ENCODE results near the gene TMPRSS11E.
"Not testable (repeated sequence)": the region's sequence is repeated elsewhere in the genome, so short reads cannot be mapped to it uniquely, and the experiment has no call there.

TMPRSS11E gene

GRCh38 chr4:68447201-68447600, at the start of gene TMPRSS11E:
TMPRSS11E (plus strand) TSS chr4:68447463; CDS start chr4:68447513, 50 bp downstream.
- DNase-seq (ENCODE audit: low read depth): no peak

- DNase-seq (ENCODE audit: low read depth): no peak
Measured at GRCh38 chr4:68399306-68399705, 48.0 kb upstream of the TMPRSS11E start.

- DNase-seq (ENCODE audit: low read depth): peak; percentile 3
Measured at GRCh38 chr4:68401231-68401630, 46.0 kb upstream of the TMPRSS11E start.

- DNase-seq (ENCODE audit: low read depth): no peak
Measured at GRCh38 chr4:68404153-68404552, 43.1 kb upstream of the TMPRSS11E start.

- not testable (repeated sequence) for DNase-seq (ENCODE audit: low read depth)
Measured at GRCh38 chr4:68405718-68406478, 41.4 kb upstream of the TMPRSS11E start.

GRCh38 chr4:68406479-68406859, 40.8 kb upstream of the TMPRSS11E start:
- no peak for DNase-seq (ENCODE audit: low read depth)

- not testable (repeated sequence) for DNase-seq (ENCODE audit: low read depth)
Measured at GRCh38 chr4:68407015-68407867, 40.0 kb upstream of the TMPRSS11E start.

GRCh38 chr4:68407868-68408190, 39.4 kb upstream of the TMPRSS11E start:
- no peak for DNase-seq (ENCODE audit: low read depth)

- no peak for DNase-seq (ENCODE audit: low read depth)
Measured at GRCh38 chr4:68410149-68410548, 37.1 kb upstream of the TMPRSS11E start.

- DNase-seq (ENCODE audit: low read depth): no peak
Measured at GRCh38 chr4:68410643-68411042, 36.6 kb upstream of the TMPRSS11E start.

GRCh38 chr4:68412031-68412430, 35.2 kb upstream of the TMPRSS11E start:
- not testable (repeated sequence) for DNase-seq (ENCODE audit: low read depth)

- no peak for DNase-seq (ENCODE audit: low read depth)
Measured at GRCh38 chr4:68416591-68416990, 30.7 kb upstream of the TMPRSS11E start.

GRCh38 chr4:68426516-68426915, 20.7 kb upstream of the TMPRSS11E start:
- DNase-seq (ENCODE audit: low read depth): no peak

- DNase-seq (ENCODE audit: low read depth): no peak
Measured at GRCh38 chr4:68430337-68430736, 16.9 kb upstream of the TMPRSS11E start.

- no peak for DNase-seq (ENCODE audit: low read depth)
Measured at GRCh38 chr4:68432320-68432719, 14.9 kb upstream of the TMPRSS11E start.

GRCh38 chr4:68433582-68433981, 13.7 kb upstream of the TMPRSS11E start:
- no peak for DNase-seq (ENCODE audit: low read depth)

- no peak for DNase-seq (ENCODE audit: low read depth)
Measured at GRCh38 chr4:68434277-68434676, 13.0 kb upstream of the TMPRSS11E start.

- no peak for DNase-seq (ENCODE audit: low read depth)
Measured at GRCh38 chr4:68434836-68435235, 12.4 kb upstream of the TMPRSS11E start.

- no peak for DNase-seq (ENCODE audit: low read depth)
Measured at GRCh38 chr4:68445111-68445510, 2.2 kb upstream of the TMPRSS11E start.

GRCh38 chr4:68451246-68452211, 4.3 kb downstream of the TMPRSS11E start:
- no peak for DNase-seq (ENCODE audit: low read depth)

GRCh38 chr4:68460085-68460484, 12.8 kb downstream of the TMPRSS11E start:
- no peak for DNase-seq (ENCODE audit: low read depth)

GRCh38 chr4:68461790-68462189, 14.5 kb downstream of the TMPRSS11E start:
- no peak for DNase-seq (ENCODE audit: low read depth)
